HG03439 (cell line): ENCODE results near the gene GRIP2.

ENCODE experiments used
- ATAC-seq: cut with Tn5 transposase; IDR thresholded peaks from one replicate; pipeline ENCODE4 v1.9.1; 2021; ENCODE audit warnings: mild to moderate bottlenecking, moderate library complexity; ENCODE audit not compliant: unreplicated experiment

Gene GRIP2

GRCh38 chr3:14488286-14489041 lies 51.7 kb downstream of the GRIP2 start:
- ATAC-seq, result no peak

GRCh38 chr3:14487821-14488220 lies 52.3 kb downstream of the GRIP2 start:
- ATAC-seq, result no peak

GRCh38 chr3:14487086-14487485 lies 53.1 kb downstream of the GRIP2 start:
- no peak for ATAC-seq

GRCh38 chr3:14486460-14486859 lies 53.7 kb downstream of the GRIP2 start:
- peak; percentile 75 for ATAC-seq

- no peak for ATAC-seq
Measured at GRCh38 chr3:14485981-14486380, 54.2 kb downstream of the GRIP2 start.

GRCh38 chr3:14484741-14485140 lies 55.4 kb downstream of the GRIP2 start:
- no peak for ATAC-seq

- no peak for ATAC-seq
Measured at GRCh38 chr3:14483286-14483685, 56.9 kb downstream of the GRIP2 start.

GRCh38 chr3:14482271-14482721 lies 57.8 kb downstream of the GRIP2 start:
- ATAC-seq, result no peak

GRCh38 chr3:14481646-14482036 lies 58.5 kb downstream of the GRIP2 start:
- ATAC-seq, result no peak

GRCh38 chr3:14481018-14481645 lies 59.0 kb downstream of the GRIP2 start:
- ATAC-seq, result no peak

- ATAC-seq, result no peak
Measured at GRCh38 chr3:14480207-14481017, 59.7 kb downstream of the GRIP2 start.

- no peak for ATAC-seq
Measured at GRCh38 chr3:14479591-14479990, 60.6 kb downstream of the GRIP2 start.

GRCh38 chr3:14478956-14479550 lies 61.1 kb downstream of the GRIP2 start:
- no peak for ATAC-seq

- ATAC-seq, result no peak
Measured at GRCh38 chr3:14477311-14477935, 62.7 kb downstream of the GRIP2 start.

GRCh38 chr3:14476583-14477265 lies 63.4 kb downstream of the GRIP2 start:
- ATAC-seq, result no peak

GRCh38 chr3:14475621-14476020 lies 64.5 kb downstream of the GRIP2 start:
- no peak for ATAC-seq

GRCh38 chr3:14474363-14475081 lies 65.6 kb downstream of the GRIP2 start:
- no peak for ATAC-seq

- ATAC-seq, result no peak
Measured at GRCh38 chr3:14473411-14473891, 66.7 kb downstream of the GRIP2 start.
